ENCODE data around the gene MAST3.

- TF ChIP-seq CTCF (IDR thresholded peaks at IDR 0.05 in 2 of 3, conservative IDR thresholded peaks at IDR 0.05 in 1 of 3; ENCODE audit: borderline replicate concordance in 1 of 3, insufficient read depth in 1 of 3, low read depth in 2 of 3, low read length in 2 of 3) (peak; percentile 85 to 96 (median 93)), MAX (IDR thresholded peaks at IDR 0.05) (no peak), CEBPB (IDR thresholded peaks at IDR 0.05; ENCODE audit: low read depth) (no peak)
Measured at GRCh38 chr19:18058208-18059009, 39.2 kb upstream of the MAST3 start.

Measured in HCT116 (cell line).